Naive B cell (primary cell): ENCODE measurements around the gene OR6K6. TPM values are rescaled to one million over a fixed set of nuclear protein-coding genes. Genes with fewer than 3 reads are reported as not detected.

Experiments used
- ATAC-seq, 2 donors: fragments of 150-1000 bp; cut with Tn5 transposase; 2 replicates each; pipeline ENCODE4 v1.10.0; 2021; ENCODE audit warnings: low read depth in 2 of 2, mild to moderate bottlenecking in 2 of 2, moderate library complexity in 2 of 2
- DNase-seq: peaks from one replicate; pipeline ENCODE4 v3.0.0; 2022
- H3K27ac Mint-ChIP-seq, 6 donors: one replicate each; pipeline ENCODE4 v1.8.0; 2020 to 2022; ENCODE audit warnings: mild to moderate bottlenecking in 6 of 6, mixed read lengths in 6 of 6, moderate library complexity in 5 of 6, inconsistent platforms in 2 of 6
- H3K27me3 Mint-ChIP-seq, 3 donors: one replicate each; pipeline ENCODE4 v1.8.0; 2021 to 2022; ENCODE audit warnings: mixed read lengths in 3 of 3, mild to moderate bottlenecking in 1 of 3
- H3K36me3 Mint-ChIP-seq, 2 donors: one replicate each; pipeline ENCODE4 v1.8.0; 2020 to 2022; ENCODE audit warnings: mixed read lengths in 2 of 2, inconsistent platforms in 1 of 2, mild to moderate bottlenecking in 1 of 2
- H3K4me1 Mint-ChIP-seq, 3 donors: one replicate each; pipeline ENCODE4 v1.8.0; 2020 to 2022; ENCODE audit warnings: mixed read lengths in 3 of 3, inconsistent platforms in 1 of 3, mild to moderate bottlenecking in 1 of 3, moderate library complexity in 1 of 3
- H3K4me3 Mint-ChIP-seq, 8 donors: one replicate each; pipeline ENCODE4 v1.8.0; 2020 to 2022; ENCODE audit warnings: mild to moderate bottlenecking in 8 of 8, mixed read lengths in 8 of 8, moderate library complexity in 8 of 8, inconsistent platforms in 2 of 8
- H3K9me3 Mint-ChIP-seq, 7 donors: one replicate each; pipeline ENCODE4 v1.8.0; 2020 to 2022; ENCODE audit warnings: mixed read lengths in 7 of 7, mild to moderate bottlenecking in 5 of 7, inconsistent platforms in 2 of 7, moderate library complexity in 1 of 7
- polyA plus RNA-seq, 6 donors: library from polyadenylated mRNA; unstranded; fragments of 300-500 nt; fragmentation: Illumina TruSeq; gene quantifications; one replicate each; pipeline ENCODE4 v1.2.3, GENCODE V29; 2021; ENCODE audit warnings: low read depth in 6 of 6

The OR6K6 gene
- not detected for polyA plus RNA-seq

GRCh38 chr1:158754420-158754819 is at the start of gene OR6K6:
TSS of gene OR6K6 (plus strand) at chr1:158754720. CDS start at chr1:158754888, 168 bp downstream.
- Mint-ChIP-seq H3K9me3 (peaks cover 0 to 12% (median 2%) of the 10 kb centered on the region in 7 donors), H3K27ac (no peak within 1 kb of the TSS), H3K4me3 (no peak within 1 kb of the TSS), H3K27me3 (peaks cover 16 to 37% (median 33%) of the 10 kb centered on the region in 3 donors), H3K4me1 (no peaks in the 10 kb centered on the region), H3K36me3 (no peaks in the 10 kb centered on the region)
- ATAC-seq (no peak), DNase-seq (no peak)

- Mint-ChIP-seq H3K36me3 (no peaks in the 10 kb centered on the region), H3K4me3 (no peak overlapping the region), H3K27me3 (peaks cover 0 to 5% (median 3%) of the 10 kb centered on the region in 3 donors), H3K27ac (no peak overlapping the region), H3K4me1 (no peaks in the 10 kb centered on the region), H3K9me3 (no peaks in the 10 kb centered on the region)
- ATAC-seq (no peak), DNase-seq (no peak)
Observed at GRCh38 chr1:158706096-158706495, 48.4 kb upstream of the OR6K6 start.

- no peak for DNase-seq
- H3K4me1 Mint-ChIP-seq, result no peaks in the 10 kb centered on the region
- no peak for ATAC-seq
- no peak overlapping the region for H3K4me3 Mint-ChIP-seq
- H3K9me3 Mint-ChIP-seq, result peaks cover 0 to 1% (median 0%) of the 10 kb centered on the region in 7 donors
- no peaks in the 10 kb centered on the region for H3K36me3 Mint-ChIP-seq
- H3K27ac Mint-ChIP-seq, result no peak overlapping the region
- H3K27me3 Mint-ChIP-seq, result peaks cover 6 to 25% (median 22%) of the 10 kb centered on the region in 3 donors
Observed at GRCh38 chr1:158711098-158711497, 43.4 kb upstream of the OR6K6 start.

GRCh38 chr1:158714754-158715153 is 39.8 kb upstream of the OR6K6 start:
- DNase-seq (no peak), ATAC-seq (no peak)
- Mint-ChIP-seq H3K4me3 (no peak overlapping the region), H3K27ac (no peak overlapping the region), H3K9me3 (peaks cover 0 to 1% (median 0%) of the 10 kb centered on the region in 7 donors), H3K27me3 (peaks cover 20 to 45% (median 30%) of the 10 kb centered on the region in 3 donors), H3K4me1 (no peaks in the 10 kb centered on the region), H3K36me3 (no peaks in the 10 kb centered on the region)

GRCh38 chr1:158716335-158716734 is 38.2 kb upstream of the OR6K6 start:
- H3K27me3 Mint-ChIP-seq, result peaks cover 28 to 49% (median 38%) of the 10 kb centered on the region in 3 donors
- H3K27ac Mint-ChIP-seq, result no peak overlapping the region
- DNase-seq (no peak), ATAC-seq (no peak)
- no peak overlapping the region for H3K4me3 Mint-ChIP-seq
- peaks cover 0 to under 1% (median 0%) of the 10 kb centered on the region in 7 donors for H3K9me3 Mint-ChIP-seq
- no peaks in the 10 kb centered on the region for H3K4me1 Mint-ChIP-seq
- H3K36me3 Mint-ChIP-seq, result no peaks in the 10 kb centered on the region

- ATAC-seq, result no peak
- Mint-ChIP-seq H3K9me3 (no peaks in the 10 kb centered on the region), H3K27me3 (peaks cover 25 to 47% (median 33%) of the 10 kb centered on the region in 3 donors), H3K36me3 (no peaks in the 10 kb centered on the region), H3K27ac (no peak overlapping the region), H3K4me1 (no peaks in the 10 kb centered on the region), H3K4me3 (no peak overlapping the region)
- no peak for DNase-seq
Observed at GRCh38 chr1:158717344-158717743, 37.2 kb upstream of the OR6K6 start.

- no peak for ATAC-seq
- Mint-ChIP-seq H3K27ac (no peak overlapping the region), H3K4me3 (no peak overlapping the region), H3K4me1 (no peaks in the 10 kb centered on the region), H3K9me3 (no peaks in the 10 kb centered on the region), H3K27me3 (peaks cover 22 to 56% (median 42%) of the 10 kb centered on the region in 3 donors), H3K36me3 (no peaks in the 10 kb centered on the region)
- DNase-seq, result no peak
Observed at GRCh38 chr1:158719664-158720063, 34.9 kb upstream of the OR6K6 start.

- no peak for ATAC-seq
- no peak within 1 kb of the TSS for H3K4me3 Mint-ChIP-seq
- H3K4me1 Mint-ChIP-seq, result no peaks in the 10 kb centered on the region
- DNase-seq, result no peak
- no peaks in the 10 kb centered on the region for H3K36me3 Mint-ChIP-seq
- no peak within 1 kb of the TSS for H3K27ac Mint-ChIP-seq
- no peaks in the 10 kb centered on the region for H3K9me3 Mint-ChIP-seq
- peaks cover 26 to 54% (median 42%) of the 10 kb centered on the region in 3 donors for H3K27me3 Mint-ChIP-seq
Observed at GRCh38 chr1:158720620-158721019, 33.9 kb upstream of the OR6K6 start, which contains the start of gene OR6K3. TSS of gene OR6K3 (minus strand) at chr1:158720720. CDS start at chr1:158718115, 2,605 bp downstream.

GRCh38 chr1:158724442-158724841 is 30.1 kb upstream of the OR6K6 start:
- DNase-seq (no peak), ATAC-seq (no peak)
- Mint-ChIP-seq H3K27ac (no peak overlapping the region), H3K9me3 (no peaks in the 10 kb centered on the region), H3K4me1 (no peaks in the 10 kb centered on the region), H3K36me3 (no peaks in the 10 kb centered on the region), H3K4me3 (no peak overlapping the region), H3K27me3 (peaks cover 23 to 41% (median 33%) of the 10 kb centered on the region in 3 donors)

GRCh38 chr1:158728510-158729225 is 25.9 kb upstream of the OR6K6 start:
- H3K4me1 Mint-ChIP-seq, result no peaks in the 10 kb centered on the region
- ATAC-seq (no peak), DNase-seq (no peak)
- no peak overlapping the region for H3K4me3 Mint-ChIP-seq
- no peaks in the 10 kb centered on the region for H3K9me3 Mint-ChIP-seq
- peaks cover 17 to 18% (median 17%) of the 10 kb centered on the region in 3 donors for H3K27me3 Mint-ChIP-seq
- H3K36me3 Mint-ChIP-seq, result no peaks in the 10 kb centered on the region
- H3K27ac Mint-ChIP-seq, result no peak overlapping the region

GRCh38 chr1:158730453-158730852 is 24.1 kb upstream of the OR6K6 start:
- Mint-ChIP-seq H3K27ac (no peak overlapping the region), H3K27me3 (peaks cover 5 to 19% (median 9%) of the 10 kb centered on the region in 3 donors), H3K36me3 (no peaks in the 10 kb centered on the region), H3K4me1 (no peaks in the 10 kb centered on the region), H3K9me3 (no peaks in the 10 kb centered on the region), H3K4me3 (no peak overlapping the region)
- ATAC-seq, result no peak
- no peak for DNase-seq

- Mint-ChIP-seq H3K9me3 (no peaks in the 10 kb centered on the region), H3K4me3 (no peak overlapping the region), H3K36me3 (no peaks in the 10 kb centered on the region), H3K27ac (no peak overlapping the region), H3K4me1 (no peaks in the 10 kb centered on the region), H3K27me3 (peaks cover 3 to 12% (median 4%) of the 10 kb centered on the region in 3 donors)
- ATAC-seq, result no peak
- no peak for DNase-seq
Observed at GRCh38 chr1:158731707-158732106, 22.8 kb upstream of the OR6K6 start.

- H3K36me3 Mint-ChIP-seq, result no peaks in the 10 kb centered on the region
- no peaks in the 10 kb centered on the region for H3K9me3 Mint-ChIP-seq
- H3K27ac Mint-ChIP-seq, result no peak overlapping the region
- DNase-seq, result no peak
- H3K27me3 Mint-ChIP-seq, result peaks cover 4 to 8% (median 7%) of the 10 kb centered on the region in 3 donors
- no peak for ATAC-seq
- H3K4me3 Mint-ChIP-seq, result no peak overlapping the region
- H3K4me1 Mint-ChIP-seq, result no peaks in the 10 kb centered on the region
Observed at GRCh38 chr1:158732524-158732923, 22.0 kb upstream of the OR6K6 start.

- Mint-ChIP-seq H3K27me3 (peaks cover 13 to 28% (median 27%) of the 10 kb centered on the region in 3 donors), H3K27ac (no peak overlapping the region), H3K4me1 (no peaks in the 10 kb centered on the region), H3K9me3 (peaks cover 0 to 3% (median 0%) of the 10 kb centered on the region in 7 donors), H3K4me3 (no peak overlapping the region), H3K36me3 (no peaks in the 10 kb centered on the region)
- ATAC-seq (no peak), DNase-seq (no peak)
Observed at GRCh38 chr1:158735848-158736247, 18.7 kb upstream of the OR6K6 start.
